Stimulated activated CD4-positive, alpha-beta T cell treated with anti-CD3 and anti-CD28 coated beads, Interleukin-12 subunit alpha, Interleukin-12 subunit beta, amount 100 ng/mL, for 24 hours (primary cell): ENCODE data around the gene ZBTB7B.
A peak's percentile ranks its signal among the peaks of the same experiment; 100 is the strongest.

Experiments used
- DNase-seq, 2 experiments: peaks; one replicate each; pipeline ENCODE4 v3.0.0-alpha.2; 2020; ENCODE audit warnings: low read depth in 2 of 2

ZBTB7B gene

DNA sequence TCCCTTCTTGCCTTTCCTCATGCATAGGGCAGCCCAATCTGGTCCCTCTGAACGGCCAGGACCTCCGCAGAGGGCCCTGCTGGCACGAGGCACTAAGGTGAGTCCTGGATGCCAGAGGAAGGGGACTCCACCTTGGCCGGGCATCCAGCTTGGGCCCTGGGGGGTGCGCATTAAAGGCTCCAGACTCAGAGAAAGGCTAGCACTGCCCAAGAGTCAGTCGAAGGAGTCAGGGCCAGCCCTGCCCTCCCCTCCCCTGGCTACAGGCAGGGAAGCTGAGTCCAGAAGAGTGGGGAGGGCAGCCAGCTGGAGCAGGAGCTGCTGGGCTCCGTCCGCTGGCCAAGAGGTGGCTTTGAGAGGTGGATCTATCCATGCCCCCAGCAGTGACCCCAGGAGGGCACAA is 58.1 kb downstream of the ZBTB7B start:
- DNase-seq = no peak

GRCh38 chr1:155061381-155062150 is 59.0 kb downstream of the ZBTB7B start:
- peak; percentile 84 to 97 for DNase-seq

DNA sequence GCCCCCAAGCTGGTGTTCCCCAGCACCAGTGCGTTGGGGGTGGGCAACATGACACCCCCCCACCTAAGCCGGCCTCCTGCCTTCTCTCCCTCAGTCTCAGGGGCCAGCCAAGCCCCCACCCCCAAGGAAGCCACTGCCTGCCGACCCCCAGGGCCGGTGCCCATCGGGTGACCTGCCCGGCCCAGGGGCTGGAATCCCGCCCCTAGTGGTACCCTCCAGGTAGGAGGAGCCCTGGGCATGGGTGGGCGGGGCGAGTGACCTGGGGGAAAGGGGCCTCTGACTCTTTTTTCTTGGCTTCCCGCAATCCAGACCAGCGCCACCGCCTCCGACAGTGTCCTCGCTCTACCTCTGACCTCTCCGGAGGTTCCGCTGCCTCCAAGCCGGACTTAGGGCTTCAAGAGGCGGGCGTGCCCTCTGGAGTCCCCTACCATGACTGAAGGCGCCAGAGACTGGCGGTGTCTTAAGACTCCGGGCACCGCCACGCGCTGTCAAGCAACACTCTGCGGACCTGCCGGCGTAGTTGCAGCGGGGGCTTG is 59.6 kb downstream of the ZBTB7B start:
- no peak for DNase-seq

GRCh38 chr1:155062702-155063411 is 60.3 kb downstream of the ZBTB7B start:
- peak; percentile 52 to 78 for DNase-seq

- peak; percentile 59 to 82 for DNase-seq
Observed at GRCh38 chr1:155063550-155064110, 61.0 kb downstream of the ZBTB7B start, which contains the start of gene EFNA4. TSS of gene EFNA4 (plus strand) at chr1:155063740. CDS start at chr1:155063824, 84 bp downstream.

- no peak for DNase-seq
Observed at GRCh38 chr1:155064111-155064831, 61.7 kb downstream of the ZBTB7B start.

DNA sequence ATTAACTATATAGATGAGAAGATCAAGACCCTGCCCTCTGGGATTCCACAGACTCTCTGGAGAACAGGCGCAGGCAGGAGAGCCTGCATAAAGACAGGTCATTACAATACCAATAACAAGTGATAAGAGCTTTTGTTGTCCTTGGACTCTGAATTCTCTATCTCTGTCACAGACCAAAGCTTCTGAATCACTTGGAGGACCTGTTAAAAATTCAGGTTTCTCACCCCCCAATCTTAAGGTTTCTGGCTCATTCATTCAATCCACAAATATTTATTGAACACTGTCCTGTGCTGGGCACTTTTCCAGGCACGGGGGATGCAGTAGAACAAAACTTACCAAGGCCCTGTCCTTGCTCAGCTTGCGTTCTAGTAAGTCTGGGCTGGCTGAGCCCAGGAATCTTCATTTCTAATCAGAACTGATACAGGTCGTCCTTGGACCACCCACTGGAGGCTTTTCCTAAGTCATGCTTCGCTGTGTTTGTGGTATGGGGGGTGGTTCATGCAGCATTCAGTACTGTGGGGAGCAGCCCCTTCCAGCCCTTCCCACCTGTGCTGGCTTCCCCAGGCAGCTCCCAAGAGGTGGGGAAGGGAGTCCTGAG is 62.3 kb downstream of the ZBTB7B start:
- DNase-seq = no peak

GRCh38 chr1:155066777-155067176 is 64.2 kb downstream of the ZBTB7B start:
- no peak for DNase-seq
